Astrocyte (in vitro differentiated cells and primary cell): ENCODE results near the gene CD80.

Source experiments
- EZH2 ChIP-seq: IDR thresholded peaks from 2 replicates; pipeline ENCODE4 v1.6.1; 2012; ENCODE audit warnings: mild to moderate bottlenecking, low read length, inconsistent platforms; ENCODE audit not compliant: insufficient read depth
- TF ChIP-seq, protein P1 (sequence below): IDR thresholded peaks from 2 replicates; pipeline ENCODE4 v1.5.1; 2011; ENCODE audit warnings: low read depth, mild to moderate bottlenecking, inconsistent platforms, low read length, moderate library complexity; ENCODE audit not compliant: insufficient read depth

DNA sequence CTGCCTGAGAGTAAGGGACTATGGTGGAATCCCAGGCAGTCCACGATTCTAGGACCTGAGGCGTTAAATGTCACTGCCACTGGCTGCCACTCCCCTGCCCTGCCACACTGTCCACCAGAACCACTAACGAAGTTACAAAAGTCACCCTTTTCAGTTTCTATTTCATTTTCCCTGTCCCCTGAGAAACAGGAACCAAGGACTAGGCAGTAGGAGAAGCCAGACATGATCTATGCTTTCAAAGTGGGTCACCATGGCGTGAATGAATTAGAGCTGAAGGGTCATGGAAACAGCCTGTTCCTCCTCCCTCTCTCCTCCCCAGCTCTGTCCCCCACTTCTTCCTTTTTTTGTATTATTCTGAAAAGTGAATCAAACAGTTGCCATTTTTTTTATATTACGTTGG, 10.8 kb upstream of the CD80 start:
- TF ChIP-seq, protein P1, sequence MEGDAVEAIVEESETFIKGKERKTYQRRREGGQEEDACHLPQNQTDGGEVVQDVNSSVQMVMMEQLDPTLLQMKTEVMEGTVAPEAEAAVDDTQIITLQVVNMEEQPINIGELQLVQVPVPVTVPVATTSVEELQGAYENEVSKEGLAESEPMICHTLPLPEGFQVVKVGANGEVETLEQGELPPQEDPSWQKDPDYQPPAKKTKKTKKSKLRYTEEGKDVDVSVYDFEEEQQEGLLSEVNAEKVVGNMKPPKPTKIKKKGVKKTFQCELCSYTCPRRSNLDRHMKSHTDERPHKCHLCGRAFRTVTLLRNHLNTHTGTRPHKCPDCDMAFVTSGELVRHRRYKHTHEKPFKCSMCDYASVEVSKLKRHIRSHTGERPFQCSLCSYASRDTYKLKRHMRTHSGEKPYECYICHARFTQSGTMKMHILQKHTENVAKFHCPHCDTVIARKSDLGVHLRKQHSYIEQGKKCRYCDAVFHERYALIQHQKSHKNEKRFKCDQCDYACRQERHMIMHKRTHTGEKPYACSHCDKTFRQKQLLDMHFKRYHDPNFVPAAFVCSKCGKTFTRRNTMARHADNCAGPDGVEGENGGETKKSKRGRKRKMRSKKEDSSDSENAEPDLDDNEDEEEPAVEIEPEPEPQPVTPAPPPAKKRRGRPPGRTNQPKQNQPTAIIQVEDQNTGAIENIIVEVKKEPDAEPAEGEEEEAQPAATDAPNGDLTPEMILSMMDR = no peak
- TF ChIP-seq EZH2 = no peak
